Parathyroid adenoma (tissue), 2 donors: ENCODE measurements around the gene CIDEC.

Experiments used
- H2AFZ ChIP-seq: fragments of 300-600 bp; sonication (generic); one replicate; pipeline ENCODE4 v1.7.0; 2017; ENCODE audit warnings: antibody characterized with exemption, mild to moderate bottlenecking
- H3K27ac ChIP-seq: fragments of 300-600 bp; sonication (generic); one replicate; pipeline ENCODE4 v1.7.0; 2017
- H3K27me3 ChIP-seq: fragments of 300-600 bp; sonication (generic); one replicate; pipeline ENCODE4 v1.7.0; 2017; ENCODE audit warnings: low read length; ENCODE audit not compliant: control insufficient read depth, insufficient read depth
- H3K36me3 ChIP-seq: fragments of 300-600 bp; sonication (generic); one replicate; pipeline ENCODE4 v1.7.0; 2017; ENCODE audit warnings: low read length; ENCODE audit not compliant: control insufficient read depth, insufficient read depth
- H3K4me1 ChIP-seq: fragments of 300-600 bp; sonication (generic); one replicate; pipeline ENCODE4 v1.7.0; 2017; ENCODE audit warnings: control low read depth
- H3K4me2 ChIP-seq: fragments of 300-600 bp; sonication (generic); one replicate; pipeline ENCODE4 v1.7.0; 2017; ENCODE audit warnings: low read length
- H3K4me3 ChIP-seq: fragments of 300-600 bp; sonication (generic); one replicate; pipeline ENCODE4 v1.7.0; 2017; ENCODE audit warnings: low read depth, low read length
- H3K79me2 ChIP-seq: fragments of 300-600 bp; sonication (generic); one replicate; pipeline ENCODE4 v1.7.0; 2017; ENCODE audit warnings: control low read depth
- H3K9ac ChIP-seq: fragments of 300-600 bp; sonication (generic); one replicate; pipeline ENCODE4 v1.7.0; 2017; ENCODE audit warnings: mild to moderate bottlenecking
- H3K9me3 ChIP-seq: fragments of 300-600 bp; sonication (generic); one replicate; pipeline ENCODE4 v1.7.0; 2017; ENCODE audit warnings: low read length; ENCODE audit not compliant: control insufficient read depth
- CTCF ChIP-seq: fragments of 300-600 bp; sonication (generic); IDR thresholded peaks from one replicate; pipeline ENCODE4 v1.7.0; 2017; ENCODE audit warnings: antibody characterized with exemption, mild to moderate bottlenecking
- donor health status: primary hyperparathyroidism.

The CIDEC gene

DNA sequence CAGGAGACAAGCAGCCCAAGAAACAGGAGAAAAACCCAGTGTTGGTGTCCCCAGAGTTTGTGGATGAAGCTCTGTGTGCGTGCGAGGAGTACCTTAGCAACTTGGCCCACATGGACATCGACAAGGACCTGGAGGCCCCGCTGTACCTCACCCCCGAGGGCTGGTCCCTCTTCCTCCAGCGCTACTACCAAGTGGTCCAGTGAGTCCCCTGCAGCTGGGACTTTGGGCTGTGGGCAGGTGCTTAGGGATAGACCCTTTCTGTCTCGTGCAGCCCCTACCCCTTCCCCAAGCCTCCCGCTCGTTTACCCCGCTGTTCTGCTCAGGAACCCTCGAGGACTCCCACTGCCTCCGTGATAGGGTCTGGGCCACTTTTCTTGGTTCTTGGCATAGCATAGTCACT lies 59.5 kb downstream of the CIDEC start:
- Histone ChIP-seq H3K36me3 (no peaks in the 10 kb centered on the region), H3K4me2 (no peak overlapping the region), H2AFZ (no peak overlapping the region), H3K4me1 (no peaks in the 10 kb centered on the region), H3K27ac (no peak overlapping the region), H3K4me3 (no peak overlapping the region), H3K9me3 (no peaks in the 10 kb centered on the region), H3K27me3 (no peaks in the 10 kb centered on the region), H3K79me2 (no peaks in the 10 kb centered on the region), H3K9ac (no peak overlapping the region)
- no peak for TF ChIP-seq CTCF

DNA sequence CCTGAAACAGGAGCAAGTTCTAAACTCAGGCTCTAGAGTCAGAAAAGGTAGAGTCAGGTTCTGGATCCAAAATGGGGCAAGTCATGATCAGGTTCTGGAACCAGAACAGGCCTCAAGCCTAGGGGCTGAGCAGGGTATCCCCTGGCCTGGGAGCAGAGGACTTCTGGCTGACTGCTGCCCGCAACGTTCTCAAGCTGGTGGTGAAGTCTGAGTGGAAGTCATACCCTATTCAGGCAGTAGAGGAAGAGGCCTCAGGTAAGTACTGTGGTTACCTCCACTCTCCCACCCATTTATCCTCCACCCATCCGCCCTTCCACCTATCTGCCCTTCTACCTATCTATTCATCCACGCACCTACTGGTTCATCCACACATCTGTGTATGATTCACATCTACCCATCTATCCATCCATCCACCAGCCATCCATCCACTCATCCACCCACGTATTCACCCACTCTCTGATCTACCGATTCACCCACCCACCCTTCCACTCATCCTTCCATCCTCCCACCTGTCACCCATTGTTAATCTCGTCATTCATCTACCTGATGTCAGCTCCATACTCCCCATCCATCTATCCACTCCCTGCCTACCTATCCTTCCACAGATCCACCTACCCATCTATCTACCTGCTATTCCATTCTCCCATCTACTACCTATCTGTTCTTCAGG lies 61.3 kb downstream of the CIDEC start:
- TF ChIP-seq CTCF, result no peak
- no peak overlapping the region for H3K27ac ChIP-seq

GRCh38 chr3:9817436-9817835 lies 62.6 kb downstream of the CIDEC start:
- Histone ChIP-seq H3K79me2 (no peaks in the 10 kb centered on the region), H3K27ac (no peak overlapping the region), H3K27me3 (no peaks in the 10 kb centered on the region), H3K9ac (no peak overlapping the region), H3K4me3 (no peak overlapping the region), H2AFZ (no peak overlapping the region), H3K36me3 (no peaks in the 10 kb centered on the region), H3K4me2 (no peak overlapping the region), H3K9me3 (no peaks in the 10 kb centered on the region), H3K4me1 (no peaks in the 10 kb centered on the region)
- no peak for TF ChIP-seq CTCF

More for the DNA sequence above, 61.3 kb downstream of the CIDEC start:
- Histone ChIP-seq H3K4me1 (no peaks in the 10 kb centered on the region), H3K79me2 (no peaks in the 10 kb centered on the region), H3K4me3 (no peak overlapping the region), H3K9me3 (no peaks in the 10 kb centered on the region), H3K4me2 (no peak overlapping the region), H3K36me3 (no peaks in the 10 kb centered on the region), H3K27me3 (no peaks in the 10 kb centered on the region), H3K9ac (no peak overlapping the region), H2AFZ (no peak overlapping the region)
